Measurements from ENCODE around the gene IRX2. TPM values are rescaled to one million over a fixed set of nuclear protein-coding genes. Genes with fewer than 3 reads are reported as not detected.

Gene IRX2
- total RNA-seq (2014; rRNA removed; shearing (Covaris generic)) = 16.4 and 16.7 TPM in 2 replicates

- peak within 1 kb of the TSS; percentile 99 for H3K4me3 ChIP-seq
- DNase-seq (ENCODE audit: low read depth in 1 of 2, low spot score in 2 of 2) = peak; percentile 90 to 97
- H3K4me1 ChIP-seq (replicated peaks) = peaks cover 32% of the 10 kb centered on the region
- peaks cover 27% of the 10 kb centered on the region for H3K36me3 ChIP-seq
- peaks cover 5% of the 10 kb centered on the region for H3K9me3 ChIP-seq (replicated peaks)
- H3K27ac ChIP-seq = peak within 1 kb of the TSS; percentile 74
- H3K27me3 ChIP-seq (replicated peaks) = no peaks in the 10 kb centered on the region
Measured at GRCh38 chr5:2751592-2752021, at the start of gene IRX2. Gene IRX2 (minus strand): TSS chr5:2751677. CDS start chr5:2751413, 264 bp downstream.

- Histone ChIP-seq H3K36me3 (no peaks in the 10 kb centered on the region), H3K27ac (no peak overlapping the region), H3K4me3 (no peak overlapping the region), H3K27me3 (replicated peaks) (no peaks in the 10 kb centered on the region), H3K4me1 (replicated peaks) (no peaks in the 10 kb centered on the region), H3K9me3 (replicated peaks) (0 out of 2 replicates have a peak, but pooled peaks cover under 1% of the 10 kb centered on the region)
- no peak for DNase-seq (ENCODE audit: low read depth in 1 of 2, low spot score in 2 of 2)
Measured at GRCh38 chr5:2800035-2800434, 48.6 kb upstream of the IRX2 start.

- H3K4me1 ChIP-seq (replicated peaks) = no peaks in the 10 kb centered on the region
- DNase-seq (ENCODE audit: low read depth in 1 of 2, low spot score in 2 of 2) = peak in 1 of 2 experiments; percentile 4
- H3K9me3 ChIP-seq (replicated peaks) = no peaks in the 10 kb centered on the region
- no peaks in the 10 kb centered on the region for H3K27me3 ChIP-seq (replicated peaks)
- no peak overlapping the region for H3K27ac ChIP-seq
- no peaks in the 10 kb centered on the region for H3K36me3 ChIP-seq
- H3K4me3 ChIP-seq = no peak overlapping the region
Measured at GRCh38 chr5:2797981-2798380, 46.5 kb upstream of the IRX2 start.

- DNase-seq (ENCODE audit: low read depth in 1 of 2, low spot score in 2 of 2) = peak in 1 of 2 experiments; percentile 21
- no peaks in the 10 kb centered on the region for H3K4me1 ChIP-seq (replicated peaks)
- H3K27ac ChIP-seq = no peak overlapping the region
- no peak overlapping the region for H3K4me3 ChIP-seq
- H3K36me3 ChIP-seq = no peaks in the 10 kb centered on the region
- no peaks in the 10 kb centered on the region for H3K27me3 ChIP-seq (replicated peaks)
- no peaks in the 10 kb centered on the region for H3K9me3 ChIP-seq (replicated peaks)
Measured at GRCh38 chr5:2797160-2797559, 45.7 kb upstream of the IRX2 start.

GRCh38 chr5:2783223-2783622 is 31.7 kb upstream of the IRX2 start:
- DNase-seq (ENCODE audit: low read depth in 1 of 2, low spot score in 2 of 2) = no peak
- H3K36me3 ChIP-seq = no peaks in the 10 kb centered on the region

GRCh38 chr5:2782658-2783057 is 31.2 kb upstream of the IRX2 start:
- Histone ChIP-seq H3K4me3 (no peak overlapping the region), H3K27me3 (replicated peaks) (no peaks in the 10 kb centered on the region; the same call in 1 of the 2 replicates), H3K9me3 (replicated peaks) (peaks cover 10% of the 10 kb centered on the region; the same call in 1 of the 2 replicates), H3K4me1 (replicated peaks) (no peaks in the 10 kb centered on the region), H3K27ac (no peak overlapping the region), H3K36me3 (no peaks in the 10 kb centered on the region)
- DNase-seq (ENCODE audit: low read depth in 1 of 2, low spot score in 2 of 2) = no peak

More at GRCh38 chr5:2783223-2783622, 31.7 kb upstream of the IRX2 start:
- H3K9me3 ChIP-seq (replicated peaks) = peaks cover 10% of the 10 kb centered on the region; the same call in 1 of the 2 replicates
- no peaks in the 10 kb centered on the region for H3K4me1 ChIP-seq (replicated peaks)
- no peaks in the 10 kb centered on the region; the same call in 1 of the 2 replicates for H3K27me3 ChIP-seq (replicated peaks)
- no peak overlapping the region for H3K4me3 ChIP-seq
- H3K27ac ChIP-seq = no peak overlapping the region

GRCh38 chr5:2780421-2781171 is 29.1 kb upstream of the IRX2 start:
- H3K27ac ChIP-seq = no peak overlapping the region

GRCh38 chr5:2779459-2779858 is 28.0 kb upstream of the IRX2 start:
- no peak overlapping the region for H3K27ac ChIP-seq
- no peaks in the 10 kb centered on the region; the same call in 1 of the 2 replicates for H3K27me3 ChIP-seq (replicated peaks)
- no peak overlapping the region for H3K4me3 ChIP-seq
- no peaks in the 10 kb centered on the region for H3K9me3 ChIP-seq (replicated peaks)
- DNase-seq (ENCODE audit: low read depth in 1 of 2, low spot score in 2 of 2) = no peak
- H3K36me3 ChIP-seq = no peaks in the 10 kb centered on the region
- no peaks in the 10 kb centered on the region for H3K4me1 ChIP-seq (replicated peaks)

More at GRCh38 chr5:2780421-2781171, 29.1 kb upstream of the IRX2 start:
- Histone ChIP-seq H3K9me3 (replicated peaks) (peaks cover 4% of the 10 kb centered on the region; the same call in 1 of the 2 replicates), H3K27me3 (replicated peaks) (no peaks in the 10 kb centered on the region; the same call in 1 of the 2 replicates), H3K4me3 (no peak overlapping the region), H3K4me1 (replicated peaks) (no peaks in the 10 kb centered on the region), H3K36me3 (no peaks in the 10 kb centered on the region)
- DNase-seq (ENCODE audit: low read depth in 1 of 2, low spot score in 2 of 2) = no peak

- no peaks in the 10 kb centered on the region for H3K36me3 ChIP-seq
- no peak overlapping the region for H3K27ac ChIP-seq
- no peak for DNase-seq (ENCODE audit: low read depth in 1 of 2, low spot score in 2 of 2)
- H3K4me1 ChIP-seq (replicated peaks) = no peaks in the 10 kb centered on the region
- no peak overlapping the region for H3K4me3 ChIP-seq
- H3K9me3 ChIP-seq (replicated peaks) = no peaks in the 10 kb centered on the region
- no peaks in the 10 kb centered on the region; the same call in 1 of the 2 replicates for H3K27me3 ChIP-seq (replicated peaks)
Measured at GRCh38 chr5:2776337-2777302, 25.1 kb upstream of the IRX2 start.

- Histone ChIP-seq H3K4me1 (replicated peaks) (no peaks in the 10 kb centered on the region), H3K4me3 (no peak overlapping the region), H3K9me3 (replicated peaks) (no peaks in the 10 kb centered on the region), H3K36me3 (no peaks in the 10 kb centered on the region), H3K27me3 (replicated peaks) (no peaks in the 10 kb centered on the region; the same call in 1 of the 2 replicates), H3K27ac (no peak overlapping the region)
- DNase-seq (ENCODE audit: low read depth in 1 of 2, low spot score in 2 of 2) = no peak
Measured at GRCh38 chr5:2773327-2773726, 21.9 kb upstream of the IRX2 start.

- H3K27me3 ChIP-seq (replicated peaks) = no peaks in the 10 kb centered on the region; the same call in 1 of the 2 replicates
- H3K4me3 ChIP-seq = no peak overlapping the region
- no peaks in the 10 kb centered on the region for H3K9me3 ChIP-seq (replicated peaks)
- no peak for DNase-seq (ENCODE audit: low read depth in 1 of 2, low spot score in 2 of 2)
- H3K36me3 ChIP-seq = no peaks in the 10 kb centered on the region
- H3K27ac ChIP-seq = no peak overlapping the region
- H3K4me1 ChIP-seq (replicated peaks) = no peaks in the 10 kb centered on the region
Measured at GRCh38 chr5:2767089-2767488, 15.6 kb upstream of the IRX2 start.

GRCh38 chr5:2764581-2764980 is 13.1 kb upstream of the IRX2 start:
- Histone ChIP-seq H3K9me3 (replicated peaks) (no peaks in the 10 kb centered on the region), H3K27me3 (replicated peaks) (no peaks in the 10 kb centered on the region; the same call in 1 of the 2 replicates), H3K4me3 (no peak overlapping the region), H3K4me1 (replicated peaks) (no peaks in the 10 kb centered on the region), H3K27ac (no peak overlapping the region), H3K36me3 (no peaks in the 10 kb centered on the region)
- no peak for DNase-seq (ENCODE audit: low read depth in 1 of 2, low spot score in 2 of 2)

GRCh38 chr5:2763533-2763794 is 12.0 kb upstream of the IRX2 start:
- no peak overlapping the region for H3K27ac ChIP-seq
- H3K9me3 ChIP-seq (replicated peaks) = no peaks in the 10 kb centered on the region
- H3K27me3 ChIP-seq (replicated peaks) = no peaks in the 10 kb centered on the region; the same call in 1 of the 2 replicates
- H3K36me3 ChIP-seq = no peaks in the 10 kb centered on the region
- H3K4me3 ChIP-seq = no peak overlapping the region
- DNase-seq (ENCODE audit: low read depth in 1 of 2, low spot score in 2 of 2) = no peak
- H3K4me1 ChIP-seq (replicated peaks) = peaks cover 7% of the 10 kb centered on the region

Measured in SJSA1 (cell line).